Subcutaneous abdominal adipose tissue (tissue), 5 donors: ENCODE data around the gene CDK11A.
"Not testable (repeated sequence)": the region's sequence is repeated elsewhere in the genome, so short reads cannot be mapped to it uniquely, and the experiment has no call there.

Source experiments
- H3K27ac ChIP-seq: one replicate; pipeline ENCODE4 v1.7.0; 2013; ENCODE audit warnings: low read depth, mild to moderate bottlenecking, inconsistent platforms, low read length, moderate library complexity
- H3K27me3 ChIP-seq, 5 donors: one replicate each; pipeline ENCODE4 v1.7.0; 2013; ENCODE audit warnings: low read length in 5 of 5, inconsistent platforms in 1 of 5; ENCODE audit not compliant: control insufficient read depth in 5 of 5, insufficient read depth in 4 of 5
- H3K36me3 ChIP-seq, 5 donors: one replicate each; pipeline ENCODE4 v1.7.0; 2013; ENCODE audit warnings: low read length in 5 of 5; ENCODE audit not compliant: control insufficient read depth in 5 of 5, insufficient read depth in 5 of 5
- H3K4me1 ChIP-seq, 5 donors: one replicate each; pipeline ENCODE4 v1.7.0; 2013; ENCODE audit warnings: low read length in 5 of 5, mild to moderate bottlenecking in 3 of 5, moderate library complexity in 1 of 5; ENCODE audit not compliant: control insufficient read depth in 5 of 5, insufficient read depth in 5 of 5
- H3K4me3 ChIP-seq, 5 donors: one replicate each; pipeline ENCODE4 v1.7.0; 2013; ENCODE audit warnings: low read length in 5 of 5, low read depth in 1 of 5
- H3K9ac ChIP-seq, 5 donors: one replicate each; pipeline ENCODE4 v1.7.0; 2013; ENCODE audit warnings: low read length in 5 of 5, mild to moderate bottlenecking in 4 of 5, moderate library complexity in 3 of 5
- H3K9me3 ChIP-seq, 5 donors: one replicate each; pipeline ENCODE4 v1.7.0; 2013; ENCODE audit warnings: low read length in 5 of 5; ENCODE audit not compliant: control insufficient read depth in 5 of 5
- donor health status: healthy.
- donor health status: healthy.
- donor health status: healthy.
- donor health status: healthy.
- donor health status: healthy.

CDK11A gene

GRCh38 chr1:1674806-1675205 is 49.4 kb downstream of the CDK11A start:
- H3K9me3 ChIP-seq, H3K9ac ChIP-seq, H3K27me3 ChIP-seq, H3K4me3 ChIP-seq, H3K27ac ChIP-seq: not testable (repeated sequence)
- Histone ChIP-seq H3K36me3 (peaks cover 0 to 30% (median 23%) of the 10 kb centered on the region in 5 donors), H3K4me1 (peaks cover 2 to 16% (median 13%) of the 10 kb centered on the region in 5 donors)

GRCh38 chr1:1672181-1672965 is 51.8 kb downstream of the CDK11A start:
- no peaks in the 10 kb centered on the region for H3K27me3 ChIP-seq
- H3K4me1 ChIP-seq: peaks cover 0 to under 1% (median 0%) of the 10 kb centered on the region in 5 donors
- no peaks in the 10 kb centered on the region for H3K9me3 ChIP-seq
- no peak overlapping the region for H3K4me3 ChIP-seq
- peaks cover 0 to 48% (median 34%) of the 10 kb centered on the region in 5 donors for H3K36me3 ChIP-seq
- no peak overlapping the region for H3K9ac ChIP-seq
- no peak overlapping the region for H3K27ac ChIP-seq

GRCh38 chr1:1671365-1672119 is 52.6 kb downstream of the CDK11A start:
- peaks cover 0 to 50% (median 35%) of the 10 kb centered on the region in 5 donors for H3K36me3 ChIP-seq
- H3K9me3 ChIP-seq: no peaks in the 10 kb centered on the region
- H3K27me3 ChIP-seq: no peaks in the 10 kb centered on the region
- no peak overlapping the region for H3K4me3 ChIP-seq
- H3K4me1 ChIP-seq: no peaks in the 10 kb centered on the region
- H3K9ac ChIP-seq: no peak overlapping the region
- H3K27ac ChIP-seq: no peak overlapping the region

GRCh38 chr1:1670866-1671265 is 53.3 kb downstream of the CDK11A start:
- Histone ChIP-seq H3K4me3 (no peak overlapping the region), H3K9me3 (no peaks in the 10 kb centered on the region), H3K36me3 (peaks cover 0 to 57% (median 42%) of the 10 kb centered on the region in 5 donors), H3K27me3 (no peaks in the 10 kb centered on the region), H3K4me1 (no peaks in the 10 kb centered on the region), H3K27ac (no peak overlapping the region), H3K9ac (peak overlapping the region in 1 of 5 donors; percentile 14)

GRCh38 chr1:1669468-1670440 is 54.4 kb downstream of the CDK11A start:
- Histone ChIP-seq H3K9me3 (no peaks in the 10 kb centered on the region), H3K27me3 (no peaks in the 10 kb centered on the region), H3K27ac (no peak overlapping the region), H3K4me1 (no peaks in the 10 kb centered on the region), H3K36me3 (peaks cover 0 to 68% (median 53%) of the 10 kb centered on the region in 5 donors), H3K4me3 (no peak overlapping the region), H3K9ac (no peak overlapping the region)

- Histone ChIP-seq H3K4me3 (no peak overlapping the region), H3K36me3 (peaks cover 0 to 50% (median 39%) of the 10 kb centered on the region in 5 donors), H3K27ac (no peak overlapping the region), H3K9me3 (no peaks in the 10 kb centered on the region), H3K4me1 (peaks cover 0 to 8% (median 0%) of the 10 kb centered on the region in 5 donors), H3K9ac (no peak overlapping the region), H3K27me3 (no peaks in the 10 kb centered on the region)
Measured at GRCh38 chr1:1666526-1666925, 57.6 kb downstream of the CDK11A start.

GRCh38 chr1:1665815-1666251 is 58.3 kb downstream of the CDK11A start:
- no peak overlapping the region for H3K4me3 ChIP-seq
- no peaks in the 10 kb centered on the region for H3K9me3 ChIP-seq
- peaks cover 0 to 8% (median 0%) of the 10 kb centered on the region in 5 donors for H3K4me1 ChIP-seq
- peaks cover 0 to 44% (median 32%) of the 10 kb centered on the region in 5 donors for H3K36me3 ChIP-seq
- H3K9ac ChIP-seq: no peak overlapping the region
- H3K27me3 ChIP-seq: no peaks in the 10 kb centered on the region
- no peak overlapping the region for H3K27ac ChIP-seq

- Histone ChIP-seq H3K4me3 (no peak overlapping the region), H3K36me3 (peaks cover 0 to 41% (median 30%) of the 10 kb centered on the region in 5 donors), H3K9me3 (no peaks in the 10 kb centered on the region), H3K9ac (no peak overlapping the region), H3K27ac (no peak overlapping the region), H3K4me1 (peaks cover 0 to 8% (median 0%) of the 10 kb centered on the region in 5 donors), H3K27me3 (no peaks in the 10 kb centered on the region)
Measured at GRCh38 chr1:1664941-1665814, 59.0 kb downstream of the CDK11A start.

GRCh38 chr1:1664318-1664717 is 59.8 kb downstream of the CDK11A start:
- not testable (repeated sequence) for H3K27ac ChIP-seq, H3K9ac ChIP-seq, H3K27me3 ChIP-seq, H3K9me3 ChIP-seq, H3K4me1 ChIP-seq, H3K4me3 ChIP-seq
- peaks cover 0 to 33% (median 22%) of the 10 kb centered on the region in 5 donors for H3K36me3 ChIP-seq
